ENCODE results near the gene LUZP2.
"Not testable (repeated sequence)": the region's sequence is repeated elsewhere in the genome, so short reads cannot be mapped to it uniquely, and the experiment has no call there.

The LUZP2 gene

DNA sequence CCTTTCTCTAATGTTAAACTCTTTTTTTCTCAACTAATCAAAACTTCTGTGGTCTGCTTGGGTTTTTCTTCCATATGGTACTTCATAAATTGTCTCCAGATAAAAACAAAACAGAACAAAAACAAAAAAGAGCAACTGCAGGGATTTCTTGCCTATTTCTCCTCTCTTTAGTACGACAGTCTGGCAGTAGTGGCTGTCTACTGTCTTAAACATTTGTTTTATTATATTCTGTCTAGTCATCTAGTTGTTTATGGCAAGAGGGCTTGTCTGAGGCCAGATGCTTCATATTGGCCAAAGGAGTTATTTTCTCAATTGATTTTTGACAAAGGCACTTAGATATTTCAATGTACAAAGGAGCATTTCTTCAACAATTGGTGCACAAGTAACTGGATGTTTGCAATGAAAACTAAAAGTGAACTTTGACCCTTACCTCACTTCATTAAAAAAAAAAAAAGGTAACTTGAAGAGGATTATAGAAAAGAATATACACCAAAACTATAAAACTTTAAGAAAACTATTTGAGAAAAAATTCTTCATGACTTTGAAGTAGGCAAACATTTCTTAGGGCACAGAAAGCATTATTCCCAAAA lies 404.2 kb downstream of the LUZP2 start:
- DNase-seq (ENCODE audit: low read depth): no peak

DNA sequence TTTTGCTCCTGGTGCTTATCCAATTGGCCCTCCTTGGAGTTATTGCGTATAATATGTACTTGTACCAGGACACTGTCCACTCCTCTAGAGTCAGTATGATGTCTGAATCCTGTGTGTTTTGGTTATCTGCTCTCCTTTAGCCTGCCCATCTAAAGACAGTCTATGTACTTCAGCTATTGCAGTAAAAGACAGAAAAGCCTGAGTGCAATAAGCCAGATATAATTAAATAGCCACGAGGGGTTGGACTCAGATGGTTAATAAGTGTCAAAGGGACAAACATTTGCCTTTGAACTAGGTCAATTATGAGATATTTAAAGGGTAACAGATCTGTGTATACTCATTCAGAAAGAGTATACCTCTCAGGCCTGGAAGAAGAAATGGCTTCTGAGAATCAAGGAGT lies 406.7 kb downstream of the LUZP2 start:
- DNase-seq (ENCODE audit: low read depth): no peak

DNA sequence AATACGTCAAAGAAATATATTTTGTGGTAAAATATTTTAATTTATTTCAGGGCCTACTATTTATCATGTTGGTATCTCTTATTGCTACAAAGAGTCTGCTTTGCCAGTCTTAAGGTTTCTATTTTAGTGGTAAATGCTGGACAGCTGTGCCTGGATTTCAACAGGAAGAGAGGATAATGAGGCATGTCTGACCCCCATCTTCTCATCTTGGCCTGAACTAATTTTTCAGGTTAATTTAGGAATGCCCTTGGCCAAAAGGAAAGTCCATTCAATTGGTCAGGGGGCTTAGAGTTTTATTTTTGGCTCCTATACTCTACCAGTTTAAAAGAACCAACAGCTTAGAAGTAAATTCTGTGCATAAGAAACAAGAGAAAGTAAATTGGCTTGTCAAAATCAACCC lies 428.2 kb downstream of the LUZP2 start:
- DNase-seq (ENCODE audit: low read depth): no peak

DNA sequence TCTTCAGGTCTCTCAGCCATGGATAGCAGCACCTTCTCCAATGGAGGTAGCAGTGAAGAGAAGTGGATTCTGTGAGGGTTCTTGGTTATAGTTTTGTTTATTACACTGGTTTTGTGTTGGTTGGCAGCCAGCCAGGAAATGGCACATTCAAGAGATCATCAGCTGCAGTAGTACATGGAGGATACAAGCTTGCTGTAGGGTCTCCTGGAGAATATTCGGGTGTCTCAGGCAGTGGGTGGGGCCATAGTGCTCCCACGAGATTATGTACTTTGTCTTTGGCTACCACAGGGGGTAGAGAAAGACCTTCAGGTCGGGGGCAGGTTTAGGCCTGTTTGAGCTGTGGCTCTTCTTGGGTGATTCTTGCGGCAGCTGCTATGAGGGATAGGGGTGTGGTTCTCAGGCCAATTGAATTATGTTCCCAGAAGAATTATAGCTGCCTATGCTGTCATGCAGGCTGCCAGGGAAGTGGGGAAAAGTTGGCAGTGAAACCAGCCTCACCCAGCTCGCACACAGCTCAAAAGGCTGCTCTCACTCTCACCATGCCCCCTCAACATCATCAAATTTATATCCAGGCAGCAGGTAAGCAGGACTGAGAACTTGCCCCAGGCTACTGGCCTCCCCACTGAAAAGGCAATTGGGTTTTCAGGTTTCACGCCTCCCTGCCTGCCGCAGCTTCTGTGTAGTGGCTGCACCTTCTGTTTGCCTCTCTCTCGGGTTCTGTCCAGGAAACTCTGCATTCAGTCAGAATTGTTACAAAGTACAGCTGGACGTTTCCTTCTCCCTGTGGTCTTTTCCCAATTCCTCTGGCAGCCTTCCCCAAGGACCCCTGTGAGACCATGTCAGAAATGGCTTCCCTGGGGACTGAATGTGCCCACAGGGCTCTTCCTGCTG lies 435.5 kb downstream of the LUZP2 start:
- no peak for DNase-seq (ENCODE audit: low read depth)

- DNase-seq (ENCODE audit: low read depth): no peak
Measured at GRCh38 chr11:24934733-24935439, 438.0 kb downstream of the LUZP2 start.

DNA sequence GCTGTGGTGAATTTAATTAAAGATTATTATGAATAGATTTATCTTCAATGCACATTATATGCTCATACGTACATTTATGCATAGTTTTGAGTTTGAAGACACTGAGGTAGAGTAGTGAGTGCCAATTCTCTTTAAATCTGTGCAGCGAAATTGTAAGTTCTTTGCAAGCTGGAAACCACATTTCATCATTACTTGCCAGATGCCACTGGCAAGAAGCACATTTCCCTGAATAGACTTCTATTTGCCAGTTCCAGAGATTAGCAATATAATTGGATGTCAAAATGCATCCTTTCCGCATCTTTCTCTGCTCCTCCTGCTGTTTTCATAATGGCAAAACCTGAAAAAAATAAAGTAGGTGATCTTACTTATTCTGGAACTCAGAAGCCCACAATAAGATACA lies 448.0 kb downstream of the LUZP2 start:
- DNase-seq (ENCODE audit: low read depth): no peak

GRCh38 chr11:24949406-24949805 lies 452.6 kb downstream of the LUZP2 start:
- DNase-seq (ENCODE audit: low read depth): no peak

DNA sequence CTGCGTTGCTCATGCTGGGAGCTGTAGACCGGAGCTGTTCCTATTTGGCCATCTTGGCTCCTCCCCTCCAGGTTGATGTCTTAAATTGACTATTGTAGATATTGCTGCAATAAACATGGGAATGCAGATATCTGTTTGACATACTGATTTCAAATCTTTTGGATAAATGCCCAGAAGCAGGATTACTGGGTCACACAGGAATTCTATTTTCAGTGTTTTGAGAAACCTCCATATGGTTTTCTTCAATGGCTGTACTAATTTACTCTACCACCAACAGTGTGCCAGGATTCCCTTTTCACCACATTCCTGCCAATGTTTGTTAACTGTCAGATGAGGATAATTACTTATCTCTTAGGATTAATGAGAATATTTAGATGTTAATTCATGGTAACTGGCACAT lies 467.0 kb downstream of the LUZP2 start:
- no peak for DNase-seq (ENCODE audit: low read depth)

GRCh38 chr11:24965748-24966147 lies 468.9 kb downstream of the LUZP2 start:
- DNase-seq (ENCODE audit: low read depth): no peak

- DNase-seq (ENCODE audit: low read depth): not testable (repeated sequence)
Measured at GRCh38 chr11:24993903-24994302, 497.1 kb downstream of the LUZP2 start.

DNA sequence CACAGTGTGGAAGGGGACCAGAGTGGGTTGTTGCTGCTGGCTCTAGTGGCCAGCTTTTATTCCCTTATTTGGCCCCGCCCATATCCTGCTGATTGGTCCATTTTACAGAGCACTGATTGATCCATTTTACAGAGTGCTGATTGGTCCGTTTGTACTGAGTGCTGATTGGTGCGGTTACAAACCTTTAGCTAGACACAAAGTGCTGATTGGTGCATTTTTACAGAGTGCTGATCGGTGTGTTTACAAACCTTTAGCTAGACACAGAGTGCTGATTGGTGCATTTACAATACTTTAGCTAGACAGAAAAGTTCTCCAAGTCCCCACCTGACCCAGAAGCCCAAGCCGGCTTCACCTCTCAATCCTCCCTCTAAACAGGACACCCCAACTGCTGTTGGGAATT lies 503.1 kb downstream of the LUZP2 start:
- not testable (repeated sequence) for DNase-seq (ENCODE audit: low read depth)

DNA sequence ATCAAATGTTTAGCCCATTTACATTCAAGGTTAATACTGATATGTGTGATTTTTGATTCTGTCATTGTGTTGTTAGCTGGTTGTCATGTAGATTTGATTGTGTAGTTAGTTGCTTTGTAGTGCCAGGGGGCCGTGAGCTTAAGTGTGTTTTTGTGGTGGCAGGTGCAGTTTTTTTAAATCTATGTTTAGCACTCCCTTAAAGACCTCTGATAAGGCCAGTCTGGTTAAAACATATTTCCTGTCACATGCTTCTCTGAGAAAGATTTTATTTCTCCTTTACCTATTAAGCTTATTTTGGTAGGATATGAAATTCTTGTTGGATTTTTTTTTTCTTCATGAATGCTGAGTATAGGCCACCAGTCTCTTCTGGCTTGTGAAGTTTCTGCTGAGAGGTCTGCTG lies 540.6 kb downstream of the LUZP2 start:
- DNase-seq (ENCODE audit: low read depth): no peak

GRCh38 chr11:25038131-25038530 lies 541.3 kb downstream of the LUZP2 start:
- DNase-seq (ENCODE audit: low read depth): no peak

GRCh38 chr11:25039165-25039564 lies 542.3 kb downstream of the LUZP2 start:
- no peak for DNase-seq (ENCODE audit: low read depth)

DNA sequence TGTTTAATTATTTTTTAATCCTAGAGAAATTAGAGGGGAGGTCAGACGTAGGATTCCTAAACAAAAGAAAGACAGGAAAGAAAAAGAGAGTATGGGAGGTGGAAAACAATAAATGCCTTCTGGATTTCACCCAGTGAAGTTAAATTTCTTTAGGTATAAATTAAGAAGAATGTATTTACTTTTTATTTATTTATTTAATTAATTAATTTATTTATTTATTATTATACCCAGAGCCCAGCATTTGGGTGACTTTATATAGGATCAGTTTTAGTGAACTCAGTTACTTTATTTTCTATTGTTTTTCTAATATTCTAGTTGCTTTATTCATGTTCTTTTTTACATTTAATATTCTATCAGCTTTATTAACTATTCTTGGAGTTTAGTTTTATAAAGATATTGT lies 551.8 kb downstream of the LUZP2 start:
- no peak for DNase-seq (ENCODE audit: low read depth)

DNA sequence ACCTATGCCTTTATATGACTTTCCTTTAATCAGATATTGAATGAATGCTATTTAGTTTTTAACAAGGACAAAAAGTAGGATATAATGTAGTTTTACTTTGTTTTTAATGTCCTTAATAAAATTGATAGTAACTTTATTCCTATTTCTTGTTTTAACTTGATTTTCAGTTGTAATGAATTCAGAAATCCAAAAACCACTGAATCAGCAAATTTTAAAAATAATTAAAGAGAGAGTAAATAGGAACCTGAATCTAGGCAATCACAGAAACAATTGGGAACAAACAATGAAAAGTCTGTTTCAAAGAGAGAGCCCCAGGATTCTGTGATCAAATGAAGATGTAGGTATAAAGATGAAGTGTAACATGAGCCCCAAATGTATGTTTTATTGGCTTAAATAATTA lies 556.0 kb downstream of the LUZP2 start:
- DNase-seq (ENCODE audit: low read depth): no peak

GRCh38 chr11:25057861-25058260 lies 561.0 kb downstream of the LUZP2 start:
- no peak for DNase-seq (ENCODE audit: low read depth)

- no peak for DNase-seq (ENCODE audit: low read depth)
Measured at GRCh38 chr11:25065746-25066145, 568.9 kb downstream of the LUZP2 start.

DNA sequence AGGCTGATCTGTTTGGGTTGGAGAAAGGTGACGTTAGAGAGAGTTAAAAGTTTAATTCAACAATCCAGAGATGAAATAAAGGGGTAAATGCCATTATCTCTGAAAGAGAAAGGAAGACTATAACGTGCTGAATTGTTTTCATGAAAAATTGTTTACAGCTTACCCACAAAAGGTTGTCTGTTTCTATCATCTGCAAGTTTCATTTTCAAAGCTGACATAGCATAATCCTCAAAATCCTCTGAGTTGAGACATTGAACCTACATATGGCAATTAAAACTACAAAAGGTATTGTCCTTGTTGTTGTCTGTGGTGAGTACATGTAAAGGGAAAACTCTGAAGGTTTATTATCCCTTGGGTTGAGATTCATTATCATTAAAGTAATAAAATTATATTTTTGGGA lies 569.9 kb downstream of the LUZP2 start:
- no peak for DNase-seq (ENCODE audit: low read depth)

DNA sequence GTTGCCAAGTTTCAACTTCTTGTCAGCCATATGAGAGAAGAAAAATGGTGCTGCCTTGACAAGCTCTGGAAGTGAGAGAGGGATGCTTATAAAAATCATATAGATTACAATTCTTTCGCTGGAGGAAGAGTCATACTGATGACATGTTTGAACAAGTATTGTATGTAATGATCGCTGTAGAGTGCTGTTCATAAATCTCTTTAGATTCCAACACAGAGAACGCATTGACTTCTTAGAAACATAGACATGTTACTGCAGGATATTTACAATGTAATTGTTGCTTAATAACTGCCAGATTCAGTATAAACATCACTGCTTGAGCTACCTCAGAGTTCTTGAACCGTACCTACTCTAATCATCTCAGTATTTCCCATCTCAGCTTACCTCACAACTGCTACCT lies 571.6 kb downstream of the LUZP2 start:
- no peak for DNase-seq (ENCODE audit: low read depth)

- DNase-seq (ENCODE audit: low read depth): no peak
Measured at GRCh38 chr11:25094085-25094802, 597.4 kb downstream of the LUZP2 start.

DNA sequence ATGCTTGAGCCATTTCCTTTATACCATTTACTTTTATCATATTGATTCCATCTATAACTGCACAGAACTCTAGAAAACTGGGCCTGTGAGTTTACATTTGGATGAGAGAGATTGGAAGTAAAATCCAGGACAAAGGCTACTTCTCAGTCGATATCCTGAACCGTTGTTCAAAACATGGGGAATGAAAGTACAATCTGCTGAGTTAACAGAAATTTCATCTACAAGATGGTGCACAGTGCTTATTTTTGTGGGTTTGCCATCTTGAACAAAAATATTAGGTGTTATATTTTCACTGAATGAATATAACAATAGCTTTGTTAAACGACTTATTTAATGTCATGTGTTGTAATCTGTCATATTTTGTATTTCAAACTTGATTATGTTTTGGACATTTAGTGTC lies 622.6 kb downstream of the LUZP2 start:
- no peak for DNase-seq (ENCODE audit: low read depth)

All from CMK (cell line).